MCF 10A (cell line): Measurements from ENCODE around the gene PLEKHF1. TPM values are rescaled to one million over a fixed set of nuclear protein-coding genes. Genes with fewer than 3 reads are reported as not detected.

Source experiments
- BruUV-seq: library from RNA; stranded (reverse); fragments of 400-500 nt; replicated peaks from 2 replicates; lab custom pipeline; 2021; lab: Mats Ljungman, UMichigan
- CTCF ChIA-PET: fragments of 300-600 bp; sonication (Branson Sonifier 250); formaldehyde crosslinking; extraction: SDS; loops from one replicate; lab custom pipeline; 2021; ENCODE audit warnings: antibody characterized with exemption, inconsistent platforms; lab: Yijun Ruan, JAX
- POLR2A ChIA-PET: fragments of 300-600, 350-650 bp; sonication (Branson Sonifier 250); formaldehyde crosslinking; extraction: SDS; loops from one replicate; lab custom pipeline; 2020; ENCODE audit warnings: antibody characterized with exemption, inconsistent platforms; lab: Yijun Ruan, JAX
- DNase-seq: peaks from one replicate; pipeline ENCODE4 v3.0.0-alpha.2; 2018; ENCODE audit not compliant: unreplicated experiment
- H3K27ac Mint-ChIP-seq: one replicate; pipeline ENCODE4 v1.8.0; 2022; ENCODE audit warnings: mild to moderate bottlenecking, low read depth, mixed read lengths; ENCODE audit not compliant: unreplicated experiment
- H3K27me3 Mint-ChIP-seq: one replicate; pipeline ENCODE4 v1.8.0; 2022; ENCODE audit warnings: mixed read lengths; ENCODE audit not compliant: insufficient read depth, unreplicated experiment
- H3K36me3 Mint-ChIP-seq: one replicate; pipeline ENCODE4 v1.8.0; 2022; ENCODE audit warnings: mild to moderate bottlenecking, moderate library complexity, mixed read lengths; ENCODE audit not compliant: insufficient read depth, unreplicated experiment
- H3K4me1 Mint-ChIP-seq: one replicate; pipeline ENCODE4 v1.8.0; 2022; ENCODE audit warnings: mixed read lengths; ENCODE audit not compliant: insufficient read depth, unreplicated experiment
- H3K4me3 Mint-ChIP-seq: one replicate; pipeline ENCODE4 v1.8.0; 2022; ENCODE audit warnings: mild to moderate bottlenecking, moderate library complexity, mixed read lengths; ENCODE audit not compliant: unreplicated experiment
- H3K9me3 Mint-ChIP-seq: one replicate; pipeline ENCODE4 v1.8.0; 2022; ENCODE audit warnings: mixed read lengths; ENCODE audit not compliant: unreplicated experiment
- intact Hi-C: fragments of 100-400 bp; cut with micrococcal nuclease; formaldehyde crosslinking; loops from 2 replicates; pipeline ENCODE4 v1.14.1; 2022
- total RNA-seq: library from RNA; stranded (reverse); gene quantifications from 2 replicates; pipeline ENCODE4 v1.2.3, GENCODE V29; 2022
- TF ChIP-seq, protein P1 (sequence below): fragments of 200-600 bp; IDR thresholded peaks from one replicate; pipeline ENCODE4 v1.8.0; 2022; ENCODE audit warnings: antibody characterized with exemption, mild to moderate bottlenecking; ENCODE audit not compliant: unreplicated experiment

The PLEKHF1 gene
- total RNA-seq, 1 experiment from 2014 or later, result 2.9 TPM

DNA sequence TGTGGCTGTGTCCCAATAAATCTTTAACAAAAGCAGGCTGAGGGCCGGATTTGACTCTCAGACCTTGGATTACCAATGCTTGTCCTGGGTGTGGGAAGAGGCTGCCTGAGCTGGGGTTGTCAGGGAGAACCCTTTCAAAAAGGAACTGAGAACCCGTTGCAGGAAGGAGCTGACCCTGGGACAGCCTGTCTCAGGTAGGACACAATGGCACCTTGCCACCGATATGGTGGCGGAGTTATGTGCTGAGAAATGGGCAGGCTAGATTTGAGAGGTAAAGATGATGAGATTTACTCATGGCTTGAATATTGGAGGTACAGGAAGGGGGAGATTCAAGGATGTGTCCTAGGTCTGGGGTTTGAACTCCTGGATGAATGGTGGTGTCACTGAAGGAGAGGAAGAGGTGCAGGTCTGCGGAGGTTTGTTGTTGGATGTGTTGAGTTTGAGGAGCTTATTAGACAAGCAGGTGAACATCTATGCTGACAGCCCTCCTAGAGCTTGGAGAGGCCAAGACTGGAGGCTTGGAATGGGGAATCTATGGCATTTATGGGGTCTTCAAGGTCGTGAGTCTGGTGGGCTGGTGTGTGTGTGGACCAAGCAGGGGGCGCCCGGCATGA, 7.2 kb downstream of the PLEKHF1 start:
- Mint-ChIP-seq H3K36me3 (peaks cover 14% of the 10 kb centered on the region), H3K4me3 (no peak overlapping the region), H3K4me1 (peaks cover 18% of the 10 kb centered on the region), H3K9me3 (no peaks in the 10 kb centered on the region), H3K27me3 (no peaks in the 10 kb centered on the region), H3K27ac (no peak overlapping the region)
- TF ChIP-seq, protein P1, sequence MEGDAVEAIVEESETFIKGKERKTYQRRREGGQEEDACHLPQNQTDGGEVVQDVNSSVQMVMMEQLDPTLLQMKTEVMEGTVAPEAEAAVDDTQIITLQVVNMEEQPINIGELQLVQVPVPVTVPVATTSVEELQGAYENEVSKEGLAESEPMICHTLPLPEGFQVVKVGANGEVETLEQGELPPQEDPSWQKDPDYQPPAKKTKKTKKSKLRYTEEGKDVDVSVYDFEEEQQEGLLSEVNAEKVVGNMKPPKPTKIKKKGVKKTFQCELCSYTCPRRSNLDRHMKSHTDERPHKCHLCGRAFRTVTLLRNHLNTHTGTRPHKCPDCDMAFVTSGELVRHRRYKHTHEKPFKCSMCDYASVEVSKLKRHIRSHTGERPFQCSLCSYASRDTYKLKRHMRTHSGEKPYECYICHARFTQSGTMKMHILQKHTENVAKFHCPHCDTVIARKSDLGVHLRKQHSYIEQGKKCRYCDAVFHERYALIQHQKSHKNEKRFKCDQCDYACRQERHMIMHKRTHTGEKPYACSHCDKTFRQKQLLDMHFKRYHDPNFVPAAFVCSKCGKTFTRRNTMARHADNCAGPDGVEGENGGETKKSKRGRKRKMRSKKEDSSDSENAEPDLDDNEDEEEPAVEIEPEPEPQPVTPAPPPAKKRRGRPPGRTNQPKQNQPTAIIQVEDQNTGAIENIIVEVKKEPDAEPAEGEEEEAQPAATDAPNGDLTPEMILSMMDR, result no peak
- BruUV-seq, result no TSS peak
- intact Hi-C loops, result no loop called here
- POLR2A ChIA-PET, result interaction anchor here (1.2 kb wide), 1 partner anchor 66 kb away, joined by 3 read pairs; the partner anchor contains the start of gene POP4
- DNase-seq, result no peak
- CTCF ChIA-PET, result interaction anchor here (0.6 to 1.8 kb wide), 7 partner anchors 22 to 168 kb away, joined by 3 to 10 read pairs (median 4); no protein-coding TSS in a partner anchor

DNA sequence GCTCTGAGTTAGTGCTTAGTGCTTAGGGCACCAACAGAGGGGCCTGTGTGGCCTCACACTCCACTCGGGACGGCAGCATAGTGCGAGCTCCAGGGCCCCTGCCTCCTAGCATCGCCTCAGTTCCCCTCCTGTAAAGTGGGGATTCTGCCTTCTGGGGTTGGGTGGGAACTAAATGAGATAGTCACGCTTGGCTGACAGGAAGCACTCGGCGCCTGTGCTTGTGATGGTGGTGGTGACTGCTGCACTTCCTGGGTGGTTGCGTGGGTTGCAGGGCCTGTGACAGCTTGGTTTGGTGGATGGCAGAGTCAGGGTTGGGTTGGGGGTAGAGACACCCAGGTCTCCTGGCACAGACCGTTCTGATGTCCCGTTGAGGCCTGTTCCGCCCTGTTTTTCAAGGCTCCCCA, 7.7 kb downstream of the PLEKHF1 start:
- no peak for DNase-seq
- Mint-ChIP-seq H3K27me3 (no peaks in the 10 kb centered on the region), H3K4me3 (no peak overlapping the region), H3K9me3 (no peaks in the 10 kb centered on the region), H3K27ac (no peak overlapping the region), H3K4me1 (peaks cover 18% of the 10 kb centered on the region), H3K36me3 (peaks cover 14% of the 10 kb centered on the region)
- CTCF ChIA-PET, result interaction anchor here (0.6 to 1.8 kb wide), 6 partner anchors 40 to 388 kb away, joined by 3 to 10 read pairs (median 4); no protein-coding TSS in a partner anchor
- BruUV-seq, result no TSS peak
- POLR2A ChIA-PET, result interaction anchor here (1.2 kb wide), 1 partner anchor 67 kb away, joined by 3 read pairs; the partner anchor contains the start of gene POP4
- TF ChIP-seq, protein P1, result no peak
- intact Hi-C loops, result no loop called here

DNA sequence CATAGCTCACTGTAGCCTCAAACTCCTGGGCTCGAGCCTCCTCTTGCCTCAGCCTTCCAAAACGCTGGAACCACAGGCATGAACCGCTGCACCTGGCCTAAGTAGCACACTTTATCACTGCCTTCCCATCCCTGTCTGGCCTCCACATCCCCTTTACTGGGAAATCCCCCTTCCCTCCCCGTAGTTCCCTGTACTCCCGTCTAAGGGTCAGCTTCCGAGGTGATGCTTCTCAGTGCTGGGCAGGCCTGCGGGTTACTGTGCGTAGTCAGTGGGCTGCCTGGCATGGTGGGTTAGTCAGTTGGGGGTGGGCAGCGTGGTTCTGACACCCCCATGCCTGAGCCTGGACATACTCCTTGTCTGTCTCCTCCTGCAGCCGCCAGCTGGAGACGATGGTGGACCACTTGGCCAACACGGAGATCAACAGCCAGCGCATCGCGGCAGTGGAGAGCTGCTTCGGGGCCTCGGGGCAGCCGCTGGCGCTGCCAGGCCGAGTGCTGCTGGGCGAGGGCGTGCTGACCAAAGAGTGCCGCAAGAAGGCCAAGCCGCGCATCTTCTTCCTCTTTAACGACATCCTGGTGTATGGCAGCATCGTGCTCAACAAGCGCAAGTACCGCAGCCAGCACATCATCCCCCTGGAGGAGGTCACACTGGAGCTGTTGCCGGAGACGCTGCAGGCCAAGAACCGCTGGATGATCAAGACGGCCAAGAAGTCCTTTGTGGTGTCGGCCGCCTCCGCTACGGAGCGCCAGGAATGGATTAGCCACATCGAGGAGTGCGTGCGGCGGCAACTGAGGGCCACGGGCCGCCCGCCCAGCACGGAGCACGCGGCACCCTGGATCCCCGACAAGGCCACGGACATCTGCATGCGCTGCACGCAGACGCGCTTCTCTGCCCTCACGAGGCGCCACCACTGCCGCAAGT, 8.4 kb downstream of the PLEKHF1 start:
- Mint-ChIP-seq H3K36me3 (peaks cover 14% of the 10 kb centered on the region), H3K4me1 (peaks cover 18% of the 10 kb centered on the region), H3K27ac (no peak overlapping the region), H3K4me3 (no peak overlapping the region), H3K27me3 (no peaks in the 10 kb centered on the region), H3K9me3 (no peaks in the 10 kb centered on the region)
- no peak for DNase-seq
- TF ChIP-seq, protein P1, result no peak
- BruUV-seq, result no TSS peak
- intact Hi-C loops, result no loop called here
- ChIA-PET POLR2A (interaction anchor here (1.2 kb wide), 1 partner anchor 68 kb away, joined by 3 read pairs; the partner anchor contains the start of gene POP4), CTCF (interaction anchor here (0.6 to 1.7 kb wide), 5 partner anchors 39 to 387 kb away, joined by 3 to 10 read pairs (median 4); no protein-coding TSS in a partner anchor)
